GM12878 (cell line): ENCODE measurements around the gene PLEKHA7. TPM values are rescaled to one million over a fixed set of nuclear protein-coding genes. Genes with fewer than 3 reads are reported as not detected.

Experiments
- ATAC-seq: fragments of 200-7000 bp; cut with Tn5 transposase; 3 replicates; pipeline ENCODE4 v1.9.1; 2020; ENCODE audit warnings: mild to moderate bottlenecking, moderate library complexity
- BruUV-seq: library from RNA; stranded (reverse); fragments of 400-500 nt; replicated peaks from 2 replicates; lab custom pipeline; 2021; lab: Mats Ljungman, UMichigan
- CTCF ChIA-PET: fragments of 300-600 bp; sonication (Branson Sonifier 250); formaldehyde crosslinking; extraction: SDS; loops from one replicate; lab custom pipeline; 2021; ENCODE audit warnings: inconsistent platforms; lab: Yijun Ruan, JAX
- POLR2A ChIA-PET: fragments of 350-600 bp; formaldehyde crosslinking; extraction: SDS; loops from one replicate; lab custom pipeline; 2021; ENCODE audit warnings: inconsistent platforms; lab: Charles Lee
- RAD21 ChIA-PET: fragments of 300-600 bp; sonication (Branson Sonifier 250); formaldehyde crosslinking; loops from one replicate; lab custom pipeline; 2023; ENCODE audit warnings: antibody characterized with exemption; ENCODE audit not compliant: unreplicated experiment; lab: Charles Lee
- SMC1A ChIA-PET: fragments of 300-600 bp; sonication (Branson Sonifier 250); formaldehyde crosslinking; loops from one replicate; lab custom pipeline; 2023; ENCODE audit not compliant: unreplicated experiment, uncharacterized antibody; lab: Charles Lee
- DNase-seq: peaks from one replicate; pipeline ENCODE4 v3.0.0-alpha.2; 2011; ENCODE audit warnings: low read depth, low spot score
- FAIRE-seq: peaks from 3 replicates; lab custom pipeline; 2011; peaks lifted over from hg19 to GRCh38; lab: Jason Lieb, UNC
- H2AFZ ChIP-seq: 2 replicates; pipeline ENCODE4 v1.6.0; 2011; ENCODE audit warnings: low read depth, low read length, control low read depth; ENCODE audit not compliant: control insufficient read depth
- H3K27ac ChIP-seq: 2 replicates; pipeline ENCODE4 v1.5.1; 2011; ENCODE audit warnings: control low read depth; ENCODE audit not compliant: control insufficient read depth, insufficient read depth
- H3K27me3 ChIP-seq, 2 experiments: replicated peaks in 1 of 2; 2 replicates each; pipeline versions ENCODE4 v1.6.0 to v1.6.1; 2011; ENCODE audit warnings: low read length in 1 of 2; ENCODE audit not compliant: control insufficient read depth in 2 of 2, insufficient read depth in 2 of 2
- H3K36me3 ChIP-seq, 2 experiments: 2 replicates each; pipeline ENCODE4 v1.5.1; 2011; ENCODE audit warnings: low read length in 1 of 2; ENCODE audit not compliant: control insufficient read depth in 2 of 2, insufficient read depth in 2 of 2
- H3K4me1 ChIP-seq: 2 replicates; pipeline ENCODE4 v1.6.1; 2011; ENCODE audit warnings: mild to moderate bottlenecking, low read length, moderate library complexity, mixed read lengths; ENCODE audit not compliant: control insufficient read depth, insufficient read depth
- H3K4me2 ChIP-seq: 2 replicates; pipeline ENCODE4 v1.6.0; 2011; ENCODE audit warnings: control low read depth; ENCODE audit not compliant: control insufficient read depth, insufficient read depth
- H3K4me3 ChIP-seq: fragments of 200-600 bp; sonication (generic); 2 replicates; pipeline ENCODE4 v1.5.1; 2016
- H3K79me2 ChIP-seq: 2 replicates; pipeline ENCODE4 v1.6.0; 2011; ENCODE audit warnings: low read length; ENCODE audit not compliant: control insufficient read depth, insufficient read depth
- H3K9ac ChIP-seq: 2 replicates; pipeline ENCODE4 v1.8.0; 2011; ENCODE audit warnings: low read length, control low read depth, mixed read lengths; ENCODE audit not compliant: control insufficient read depth, insufficient read depth
- H3K9me3 ChIP-seq: replicated peaks from 3 replicates; pipeline ENCODE4 v1.5.1; 2011; ENCODE audit warnings: mild to moderate bottlenecking, low read length; ENCODE audit not compliant: control insufficient read depth, insufficient read depth
- H4K20me1 ChIP-seq: 2 replicates; pipeline ENCODE4 v1.6.0; 2011; ENCODE audit not compliant: control insufficient read depth, insufficient read depth
- BCL11A ChIP-seq: IDR thresholded peaks from 2 replicates; pipeline ENCODE4 v1.6.1; 2011; ENCODE audit warnings: low read depth, low read length
- CHD2 ChIP-seq: IDR thresholded peaks from 2 replicates; pipeline ENCODE4 v1.6.1; 2011; ENCODE audit warnings: low read depth, low read length, improper control_type of control experiment, borderline replicate concordance
- ESRRA ChIP-seq: IDR thresholded peaks from 2 replicates; pipeline ENCODE4 v1.6.1; 2012; ENCODE audit warnings: mild to moderate bottlenecking, low read length, improper control_type of control experiment
- GABPA ChIP-seq: IDR thresholded peaks from 2 replicates; pipeline ENCODE4 v1.6.1; 2014; ENCODE audit warnings: antibody characterized with exemption, low read depth, mild to moderate bottlenecking, inconsistent platforms
- IKZF1 ChIP-seq: fragments of 450-650 bp; conservative IDR thresholded peaks from 2 replicates; pipeline ENCODE4 v1.6.1; 2017; ENCODE audit warnings: antibody characterized with exemption, mild to moderate bottlenecking
- IRF4 ChIP-seq: IDR thresholded peaks from 2 replicates; pipeline ENCODE4 v1.6.1; 2011; ENCODE audit warnings: low read depth, low read length
- KLF5 ChIP-seq: fragments of 450-650 bp; IDR thresholded peaks from 2 replicates; pipeline ENCODE4 v1.6.1; 2014; ENCODE audit warnings: mild to moderate bottlenecking; ENCODE audit not compliant: partially characterized antibody
- MEF2B ChIP-seq: fragments of 450-650 bp; IDR thresholded peaks from 2 replicates; pipeline ENCODE4 v1.6.1; 2018; ENCODE audit warnings: mild to moderate bottlenecking, moderate library complexity; ENCODE audit not compliant: partially characterized antibody, poor library complexity, severe bottlenecking
- NBN ChIP-seq: fragments of 450-650 bp; IDR thresholded peaks from 2 replicates; pipeline ENCODE4 v1.6.1; 2016
- NFYB ChIP-seq: IDR thresholded peaks from 2 replicates; pipeline ENCODE4 v1.6.1; 2011; ENCODE audit warnings: low read depth, mild to moderate bottlenecking, low read length, improper control_type of control experiment, moderate library complexity; ENCODE audit not compliant: insufficient read depth
- NR2C1 ChIP-seq: fragments of 450-650 bp; IDR thresholded peaks from 2 replicates; pipeline ENCODE4 v1.6.1; 2017; ENCODE audit warnings: antibody characterized with exemption, mild to moderate bottlenecking, moderate library complexity
- TARDBP ChIP-seq: IDR thresholded peaks from 2 replicates; pipeline ENCODE4 v1.6.1; 2016; ENCODE audit warnings: borderline replicate concordance
- TCF12 ChIP-seq: IDR thresholded peaks from 2 replicates; pipeline ENCODE4 v1.6.1; 2011; ENCODE audit warnings: low read depth, mild to moderate bottlenecking, low read length
- ZBED1 ChIP-seq: IDR thresholded peaks from 2 replicates; pipeline ENCODE4 v1.6.1; 2016; ENCODE audit warnings: borderline replicate concordance
- ZNF217 ChIP-seq: fragments of 450-650 bp; IDR thresholded peaks from 2 replicates; pipeline ENCODE4 v1.6.1; 2017; ENCODE audit warnings: antibody characterized with exemption, mild to moderate bottlenecking
- ZZZ3 ChIP-seq: IDR thresholded peaks from 2 replicates; pipeline ENCODE4 v1.6.1; 2011; ENCODE audit warnings: low read depth; ENCODE audit not compliant: control insufficient read depth, insufficient read length
- WGBS: methylation state at CpG from one replicate; pipeline ENCODE4 v1.1.6; 2016; ENCODE audit warnings: low lambda C conversion rate; ENCODE audit not compliant: insufficient replicate concordance, insufficient coverage; ENCODE audit errors: missing lambda C conversion rate; 5-methylcytosine and 5-hydroxymethylcytosine counted together
- in situ Hi-C: fragments of 300-500 bp; cut with MboI; formaldehyde crosslinking; loops from 9 replicates; pipeline ENCODE4 v1.14.3; 2018; ENCODE audit warnings: mixed read lengths
- intact Hi-C: fragments of 100-400 bp; cut with micrococcal nuclease; formaldehyde crosslinking; loops from one replicate; pipeline ENCODE4 v1.14.2; 2022; ENCODE audit not compliant: unreplicated experiment
- polyA plus RNA-seq, 11 experiments: library from polyadenylated mRNA; depleted of rRNA in 4 of 11; unstranded in 6 of 11; stranded (reverse) in 5 of 11; fragments of >200 nt; fragmentation: Nextera tagmentation in 4 of 11; fragmentation: Illumina TruSeq in 1 of 11; extraction: Ambion mirVana in 4 of 11; extraction: Trizol in 1 of 11; gene quantifications; 1 replicate in 1 of 11; 2 replicates in 10 of 11; pipeline versions ENCODE4 v1.2.1 to v1.2.3, GENCODE V29; 2011 to 2016; ENCODE audit warnings: inconsistent platforms in 2 of 11, missing spikeins in 2 of 11, low read depth in 1 of 11
- total RNA-seq, 4 experiments: library from RNA; depleted of rRNA in 3 of 4; stranded (reverse); fragments of >200 nt in 3 of 4; fragmentation: Illumina TruSeq in 1 of 4; extraction: Trizol in 1 of 4; gene quantifications; 2 replicates each; pipeline versions ENCODE4 v1.2.1 to v1.2.3, GENCODE V29; 2013 to 2021
- TF ChIP-seq, protein P1 (sequence below): fragments of 450-650 bp; formaldehyde crosslinking; IDR thresholded peaks from 2 replicates; pipeline ENCODE4 v1.5.0; 2022; ENCODE audit warnings: mild to moderate bottlenecking, missing genetic modification characterization

Gene PLEKHA7
- total and polyA plus RNA-seq, 10 of the 15 experiments (the other 5 are each of a cell fraction or from before 2014, with no cell fraction given), result 0.45 to 5.3 (median 2.1) TPM

DNA sequence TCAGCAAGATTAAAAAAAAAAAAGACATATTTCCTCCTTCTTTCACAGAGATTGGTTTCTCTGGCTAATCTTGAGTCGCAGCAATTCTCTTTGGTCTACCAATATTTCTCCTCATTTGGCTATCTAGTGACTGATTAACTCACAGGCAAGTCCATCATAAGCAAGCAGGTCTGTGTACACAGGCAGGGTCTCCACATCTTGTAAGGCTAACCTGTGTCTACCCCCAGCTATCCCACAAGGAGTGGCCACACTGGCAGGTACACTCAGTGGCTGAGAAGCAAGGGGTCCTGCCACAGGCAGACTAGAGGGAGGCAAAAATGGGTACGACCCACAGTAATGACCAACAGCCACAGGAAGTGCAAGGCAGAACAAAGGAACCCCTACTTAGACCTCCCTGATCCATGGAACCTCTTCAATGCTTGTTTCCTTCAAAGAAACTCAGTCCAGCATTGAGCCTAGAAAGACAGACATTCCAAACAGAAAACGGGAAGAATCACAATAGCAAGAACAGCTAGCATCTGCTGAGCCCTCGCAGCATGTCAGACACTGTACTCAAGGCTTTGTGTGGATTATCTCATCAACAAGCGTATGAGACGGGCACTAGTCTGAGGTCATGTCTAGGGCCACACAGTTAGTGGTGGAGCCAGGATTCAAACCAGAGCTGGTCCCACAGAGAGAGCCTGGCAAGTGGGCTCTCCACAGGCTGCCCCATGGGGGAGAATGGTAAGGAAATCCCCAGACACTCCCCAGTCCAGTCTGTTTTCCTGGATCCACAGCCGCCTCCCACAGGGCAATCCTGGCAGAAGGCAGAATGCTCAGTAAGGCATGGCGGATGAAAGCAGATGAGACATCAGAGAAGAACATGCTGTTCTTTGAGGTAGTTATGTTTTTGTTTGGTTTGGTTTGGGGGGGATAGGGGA lies 34.3 kb downstream of the PLEKHA7 start:
- no peak overlapping the region for H2AFZ ChIP-seq
- ATAC-seq, result no peak
- no peak for DNase-seq
- no peaks in the 10 kb centered on the region for H3K79me2 ChIP-seq
- no peaks in the 10 kb centered on the region for H3K9me3 ChIP-seq
- FAIRE-seq, result no peak
- no peak overlapping the region for H3K4me2 ChIP-seq
- no peaks in the 10 kb centered on the region for H4K20me1 ChIP-seq
- POLR2A ChIA-PET, result interaction anchor here (1.0 kb wide), 1 partner anchor 13 kb away, joined by 3 read pairs; no protein-coding TSS in a partner anchor
- TF ChIP-seq ZNF217, result no peak
- no peak for TF ChIP-seq TARDBP
- no peak for TF ChIP-seq IRF4
- no peak for TF ChIP-seq CHD2
- no peak for TF ChIP-seq IKZF1
- TF ChIP-seq NR2C1, result no peak
- TF ChIP-seq NFYB, result no peak
- no peak for TF ChIP-seq KLF5
- no peak for TF ChIP-seq GABPA
- TF ChIP-seq BCL11A, result no peak
- TF ChIP-seq NBN, result no peak
- no peak for TF ChIP-seq ZZZ3
- no peak for TF ChIP-seq MEF2B
- TF ChIP-seq TCF12, result no peak
- TF ChIP-seq ESRRA, result no peak
- TF ChIP-seq, protein P1, sequence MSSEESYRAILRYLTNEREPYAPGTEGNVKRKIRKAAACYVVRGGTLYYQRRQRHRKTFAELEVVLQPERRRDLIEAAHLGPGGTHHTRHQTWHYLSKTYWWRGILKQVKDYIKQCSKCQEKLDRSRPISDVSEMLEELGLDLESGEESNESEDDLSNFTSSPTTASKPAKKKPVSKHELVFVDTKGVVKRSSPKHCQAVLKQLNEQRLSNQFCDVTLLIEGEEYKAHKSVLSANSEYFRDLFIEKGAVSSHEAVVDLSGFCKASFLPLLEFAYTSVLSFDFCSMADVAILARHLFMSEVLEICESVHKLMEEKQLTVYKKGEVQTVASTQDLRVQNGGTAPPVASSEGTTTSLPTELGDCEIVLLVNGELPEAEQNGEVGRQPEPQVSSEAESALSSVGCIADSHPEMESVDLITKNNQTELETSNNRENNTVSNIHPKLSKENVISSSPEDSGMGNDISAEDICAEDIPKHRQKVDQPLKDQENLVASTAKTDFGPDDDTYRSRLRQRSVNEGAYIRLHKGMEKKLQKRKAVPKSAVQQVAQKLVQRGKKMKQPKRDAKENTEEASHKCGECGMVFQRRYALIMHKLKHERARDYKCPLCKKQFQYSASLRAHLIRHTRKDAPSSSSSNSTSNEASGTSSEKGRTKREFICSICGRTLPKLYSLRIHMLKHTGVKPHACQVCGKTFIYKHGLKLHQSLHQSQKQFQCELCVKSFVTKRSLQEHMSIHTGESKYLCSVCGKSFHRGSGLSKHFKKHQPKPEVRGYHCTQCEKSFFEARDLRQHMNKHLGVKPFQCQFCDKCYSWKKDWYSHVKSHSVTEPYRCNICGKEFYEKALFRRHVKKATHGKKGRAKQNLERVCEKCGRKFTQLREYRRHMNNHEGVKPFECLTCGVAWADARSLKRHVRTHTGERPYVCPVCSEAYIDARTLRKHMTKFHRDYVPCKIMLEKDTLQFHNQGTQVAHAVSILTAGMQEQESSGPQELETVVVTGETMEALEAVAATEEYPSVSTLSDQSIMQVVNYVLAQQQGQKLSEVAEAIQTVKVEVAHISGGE, result no peak
- TF ChIP-seq ZBED1, result no peak
- H3K36me3 ChIP-seq, result no peaks in the 10 kb centered on the region
- BruUV-seq, result no TSS peak
- CTCF ChIA-PET, result interaction anchor here (0.8 to 1.0 kb wide), 3 partner anchors 35 to 1645 kb away, joined by 3 to 6 read pairs (median 3); no protein-coding TSS in a partner anchor
- intact Hi-C loops, result no loop called here
- H3K4me3 ChIP-seq, result no peak overlapping the region
- no peaks in the 10 kb centered on the region for H3K27me3 ChIP-seq
- H3K27ac ChIP-seq, result no peak overlapping the region
- no peak overlapping the region for H3K9ac ChIP-seq
- no peaks in the 10 kb centered on the region for H3K4me1 ChIP-seq
- RAD21 ChIA-PET, result no interaction called here
- in situ Hi-C loops, result no loop called here
- SMC1A ChIA-PET, result interaction anchor here (1.0 kb wide), 1 partner anchor 88 kb away, joined by 4 read pairs; no protein-coding TSS in a partner anchor
- 54% methylated on average over 8 of the region's 8 CpGs for WGBS
